GM20431 (cell line): ENCODE measurements around the gene PLN.

Experiments
- in situ Hi-C: fragments of 300-500 bp; cut with MseI, MboI; formaldehyde crosslinking; loops from one replicate; pipeline ENCODE4 v1.15.0; 2020; ENCODE audit warnings: low sequenced_read_pairs; ENCODE audit not compliant: unreplicated experiment

PLN gene

DNA sequence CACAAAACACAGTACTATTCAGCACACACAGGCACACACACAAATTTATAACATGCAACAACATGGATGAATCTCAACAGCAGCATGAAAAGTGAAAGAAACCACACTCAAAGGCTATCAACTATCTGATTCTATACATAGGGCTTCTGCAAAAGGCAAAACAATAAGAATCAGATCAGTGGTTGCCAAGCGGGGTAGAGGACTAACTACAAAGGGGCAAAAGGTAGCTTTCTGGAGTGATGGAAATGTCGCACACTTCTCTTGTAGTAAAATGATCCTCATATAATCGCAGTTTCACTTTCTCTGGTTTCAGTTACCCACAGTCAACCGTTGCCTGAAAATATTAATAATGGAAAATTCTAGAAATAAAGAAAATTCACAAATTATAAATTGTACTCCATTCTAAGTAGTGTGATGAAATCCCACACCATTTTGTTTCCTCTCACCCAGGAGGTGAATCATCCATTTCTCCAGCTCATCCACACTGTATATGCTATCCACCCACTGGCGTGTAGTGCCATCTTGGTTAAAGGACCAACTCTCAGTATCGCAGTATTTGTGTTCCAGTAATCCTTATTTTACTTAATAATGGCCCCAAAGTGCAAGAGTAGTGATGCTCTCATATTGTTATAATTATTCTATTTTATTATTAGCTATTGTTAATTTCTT, 12.8 kb upstream of the PLN start:
- in situ Hi-C loops = loop anchor here (25.0 kb wide), 1 partner anchor 248 kb away; no protein-coding TSS in a partner anchor

DNA sequence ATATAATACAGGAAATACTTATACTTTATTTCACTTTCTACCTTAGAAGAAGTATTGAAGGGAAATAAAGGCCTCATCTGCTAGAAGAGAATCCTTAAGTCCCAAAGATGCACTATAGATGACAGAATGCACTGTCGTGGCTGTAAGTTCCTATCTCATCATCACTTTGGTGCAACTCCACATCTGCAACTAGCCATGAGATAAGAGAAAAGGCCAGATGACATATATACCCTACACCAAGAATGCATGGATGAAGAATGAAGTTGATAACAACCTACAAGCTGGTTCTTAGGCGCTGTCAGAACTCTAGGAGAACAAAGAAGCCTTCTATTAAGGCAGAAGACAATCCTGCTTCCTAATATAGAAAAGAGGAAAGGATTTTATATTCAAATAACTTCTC, 11.6 kb upstream of the PLN start:
- in situ Hi-C loops = loop anchor here (25.0 kb wide), 1 partner anchor 249 kb away; no protein-coding TSS in a partner anchor

- in situ Hi-C loops = loop anchor here (25.0 kb wide), 1 partner anchor 250 kb away; no protein-coding TSS in a partner anchor
Measured at GRCh38 chr6:118537574-118537973, 10.5 kb upstream of the PLN start.

GRCh38 chr6:118542184-118542952, 5.7 kb upstream of the PLN start:
- in situ Hi-C loops = loop anchor here (25.0 kb wide), 1 partner anchor 255 kb away; no protein-coding TSS in a partner anchor

DNA sequence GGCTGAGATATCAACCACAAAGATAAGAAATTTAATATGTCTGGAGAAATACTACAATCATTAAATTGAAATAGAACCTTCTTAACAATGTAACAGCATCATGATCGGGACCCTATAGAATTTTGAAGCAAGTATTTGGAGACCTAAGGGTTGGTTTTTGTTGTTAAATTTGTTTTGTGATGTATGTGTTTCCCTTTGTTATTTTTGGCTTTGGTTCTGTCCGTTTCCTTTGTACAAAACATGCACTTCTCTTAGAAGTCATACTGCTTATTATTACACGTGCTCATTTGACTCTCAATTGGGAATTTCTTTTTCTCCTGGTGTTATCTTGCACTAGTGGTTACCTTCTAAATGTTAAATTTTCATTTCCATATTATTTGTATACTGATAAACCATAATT, 4.0 kb upstream of the PLN start:
- in situ Hi-C loops = loop anchor here (25.0 kb wide), 1 partner anchor 257 kb away; no protein-coding TSS in a partner anchor

GRCh38 chr6:118546164-118546879, 1.8 kb upstream of the PLN start:
- in situ Hi-C loops = loop anchor here (25.0 kb wide), 1 partner anchor 259 kb away; no protein-coding TSS in a partner anchor

GRCh38 chr6:118546880-118547218, 1.2 kb upstream of the PLN start:
- in situ Hi-C loops = loop anchor here (25.0 kb wide), 1 partner anchor 260 kb away; no protein-coding TSS in a partner anchor

DNA sequence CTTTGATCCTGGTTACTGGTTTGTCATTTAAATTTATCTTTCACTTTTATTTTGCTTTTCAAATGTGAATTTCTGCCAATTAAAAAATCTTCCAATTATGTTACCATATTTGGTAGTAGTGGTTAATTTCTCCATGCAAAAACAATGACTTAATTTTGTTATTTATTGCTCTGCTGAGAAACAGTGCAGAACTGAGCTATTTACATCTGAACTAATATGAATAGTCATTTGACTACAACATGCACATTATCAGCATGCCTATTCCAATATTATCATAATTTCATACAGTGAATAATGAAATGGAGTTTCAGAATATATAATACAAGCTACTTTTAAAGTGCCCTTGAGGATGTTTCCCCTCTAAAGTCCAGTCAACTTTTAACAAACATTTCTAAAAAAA, 517 bp downstream of the PLN start:
- in situ Hi-C loops = loop anchor here (25.0 kb wide), 1 partner anchor 261 kb away; no protein-coding TSS in a partner anchor

DNA sequence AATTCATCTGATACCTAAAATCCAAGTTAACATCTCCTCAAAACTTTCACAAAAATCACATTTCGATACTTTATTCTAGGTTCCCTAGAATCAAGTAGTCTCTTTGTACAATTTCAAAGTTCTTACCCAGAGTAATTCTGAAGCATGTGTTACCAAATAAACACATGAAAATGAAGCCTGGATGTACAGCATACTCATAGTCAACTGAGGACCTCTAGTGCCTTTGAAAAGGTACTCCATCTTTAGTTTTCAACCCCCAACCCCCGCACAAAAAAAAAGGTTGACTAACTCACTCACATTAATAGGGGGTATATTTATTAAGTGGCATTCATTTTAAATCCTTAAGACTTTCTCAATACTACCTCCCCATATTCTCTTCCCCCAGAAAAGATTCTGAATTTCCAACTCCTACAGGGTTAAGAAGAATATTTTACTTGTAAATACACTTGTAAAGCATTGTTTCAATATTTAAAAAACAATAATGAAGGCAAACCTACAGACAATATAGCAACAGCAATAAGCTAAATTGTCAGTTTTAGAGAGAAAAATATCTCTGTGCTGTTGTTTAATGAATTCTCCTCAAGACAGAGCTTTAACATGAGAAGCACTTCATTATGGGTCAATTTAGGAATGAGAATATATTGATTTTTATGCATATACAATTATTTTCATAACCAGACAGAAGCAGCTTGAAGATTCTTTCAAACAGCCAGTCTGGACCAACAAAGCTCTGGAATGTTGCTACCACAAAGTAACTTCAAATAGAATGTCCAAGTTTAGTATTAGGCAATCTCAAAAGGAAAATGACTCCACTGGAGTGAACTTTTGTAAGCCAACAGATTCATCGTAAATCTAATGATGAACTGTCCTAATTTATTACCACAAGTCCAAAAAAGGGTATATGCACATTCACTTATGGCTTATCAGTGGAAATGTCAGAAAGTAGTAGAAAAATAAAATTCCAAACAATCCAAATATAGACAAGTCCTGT, 3.3 kb downstream of the PLN start:
- in situ Hi-C loops = loop anchor here (25.0 kb wide), 1 partner anchor 211 kb away; no protein-coding TSS in a partner anchor

DNA sequence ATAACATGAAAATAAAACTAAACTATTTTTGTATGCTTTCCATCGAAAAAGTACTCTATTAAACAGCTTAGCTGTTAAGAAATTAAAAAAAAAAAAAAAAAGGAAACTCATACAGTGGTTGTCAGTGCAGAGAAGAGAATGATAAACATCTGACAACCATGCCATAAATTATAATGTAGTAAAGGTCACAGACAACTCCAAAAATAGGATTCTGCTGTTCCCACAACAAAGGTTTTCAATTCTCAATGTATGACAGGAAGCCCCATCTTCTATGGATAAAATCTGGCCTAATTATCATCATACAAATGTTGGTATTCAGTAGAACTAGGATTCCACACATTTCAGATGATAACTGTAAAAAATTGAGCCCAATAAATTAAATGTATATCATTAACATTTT, 5.0 kb downstream of the PLN start:
- in situ Hi-C loops = loop anchor here (25.0 kb wide), 1 partner anchor 209 kb away; no protein-coding TSS in a partner anchor

DNA sequence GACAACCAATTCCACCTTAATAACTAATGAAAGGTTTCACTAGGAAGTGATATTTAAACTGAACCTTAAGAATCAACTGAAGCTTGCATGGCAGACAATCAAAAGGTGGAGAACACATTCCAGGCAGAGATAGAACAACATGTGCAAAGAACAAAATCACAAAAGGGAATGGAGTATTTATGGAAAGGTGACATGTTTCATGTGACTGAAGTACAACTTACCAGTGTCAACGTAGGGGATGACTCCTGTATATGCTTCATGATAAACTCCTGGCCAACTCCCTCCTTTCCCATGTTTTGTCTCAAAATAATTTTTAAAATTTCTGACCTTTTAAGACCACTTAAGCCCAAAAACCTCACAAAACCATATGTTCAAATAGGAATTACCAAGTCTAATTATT, 6.6 kb downstream of the PLN start:
- in situ Hi-C loops = loop anchor here (25.0 kb wide), 1 partner anchor 208 kb away; no protein-coding TSS in a partner anchor

DNA sequence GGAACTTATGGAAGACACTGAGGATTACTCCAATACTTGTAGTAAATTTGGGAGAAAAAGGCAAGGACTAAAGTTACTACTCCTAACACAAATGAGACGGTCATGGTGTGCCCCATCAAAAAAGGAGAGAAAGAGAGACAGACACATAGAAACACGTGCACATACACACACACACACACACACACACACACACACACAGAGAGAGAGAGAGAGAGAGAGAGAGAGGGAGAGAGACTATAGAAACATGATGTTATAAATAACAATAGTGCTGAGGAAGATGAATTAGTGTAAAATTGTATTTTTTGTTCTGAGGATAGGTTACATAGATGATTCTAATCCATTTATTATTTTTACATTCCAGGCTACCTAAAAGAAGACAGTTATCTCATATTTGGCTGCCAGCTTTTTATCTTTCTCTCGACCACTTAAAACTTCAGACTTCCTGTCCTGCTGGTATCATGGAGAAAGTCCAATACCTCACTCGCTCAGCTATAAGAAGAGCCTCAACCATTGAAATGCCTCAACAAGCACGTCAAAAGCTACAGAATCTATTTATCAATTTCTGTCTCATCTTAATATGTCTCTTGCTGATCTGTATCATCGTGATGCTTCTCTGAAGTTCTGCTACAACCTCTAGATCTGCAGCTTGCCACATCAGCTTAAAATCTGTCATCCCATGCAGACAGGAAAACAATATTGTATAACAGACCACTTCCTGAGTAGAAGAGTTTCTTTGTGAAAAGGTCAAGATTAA, 10.5 kb downstream of the PLN start:
- in situ Hi-C loops = loop anchor here (25.0 kb wide), 1 partner anchor 204 kb away; no protein-coding TSS in a partner anchor

GRCh38 chr6:118559659-118560058, 11.6 kb downstream of the PLN start:
- in situ Hi-C loops = loop anchor here (25.0 kb wide), 1 partner anchor 203 kb away; no protein-coding TSS in a partner anchor

- in situ Hi-C loops = loop anchor here (25.0 kb wide), 1 partner anchor 200 kb away; no protein-coding TSS in a partner anchor
Measured at GRCh38 chr6:118562248-118562647, 14.2 kb downstream of the PLN start.

- in situ Hi-C loops = loop anchor here (25.0 kb wide), 1 partner anchor 199 kb away; no protein-coding TSS in a partner anchor
Measured at GRCh38 chr6:118562959-118563358, 14.9 kb downstream of the PLN start.

- in situ Hi-C loops = loop anchor here (25.0 kb wide), 1 partner anchor 197 kb away; no protein-coding TSS in a partner anchor
Measured at GRCh38 chr6:118565311-118565960, 17.3 kb downstream of the PLN start.

DNA sequence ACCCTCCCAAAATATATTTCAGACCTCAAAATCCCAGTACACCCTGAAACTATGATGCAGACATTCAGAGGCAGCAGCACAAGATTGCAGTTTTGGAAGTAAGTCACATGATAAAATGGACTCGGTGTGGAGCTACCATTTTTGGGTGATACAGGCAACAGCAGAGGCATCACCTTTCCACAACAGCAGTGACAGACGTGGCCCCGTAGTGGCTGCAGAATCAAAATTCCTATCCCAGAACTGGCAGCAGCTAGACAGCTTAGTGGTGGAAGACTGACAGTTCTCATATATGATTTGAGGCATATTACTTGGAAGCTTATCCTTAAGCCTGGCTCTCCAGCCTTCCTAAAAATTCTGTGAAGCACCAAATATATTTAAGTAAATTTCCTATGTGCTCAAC, 19.9 kb downstream of the PLN start:
- in situ Hi-C loops = loop anchor here (25.0 kb wide), 1 partner anchor 194 kb away; no protein-coding TSS in a partner anchor
